ENCODE results near the gene RAPGEF5.

DNA sequence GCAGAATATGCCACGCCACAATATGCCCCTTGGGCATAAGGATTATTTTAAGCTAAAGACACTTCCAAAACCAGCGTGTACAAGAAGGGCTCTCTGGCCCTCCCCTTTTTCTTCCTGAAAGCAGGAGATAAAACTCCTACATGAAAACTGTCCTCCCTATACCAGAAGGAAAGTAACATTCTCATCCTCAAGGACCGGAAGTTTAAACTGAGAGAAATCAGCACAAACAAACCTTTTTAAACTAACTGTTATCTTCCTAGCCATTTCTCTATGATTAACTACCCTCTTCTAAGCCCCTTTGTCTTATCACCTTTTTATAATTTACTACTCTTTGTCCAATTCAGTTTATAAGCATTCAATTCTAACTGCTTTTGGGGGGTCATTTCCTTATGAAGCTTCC lies 16.4 kb upstream of the RAPGEF5 start:
- TF ChIP-seq, protein P1, sequence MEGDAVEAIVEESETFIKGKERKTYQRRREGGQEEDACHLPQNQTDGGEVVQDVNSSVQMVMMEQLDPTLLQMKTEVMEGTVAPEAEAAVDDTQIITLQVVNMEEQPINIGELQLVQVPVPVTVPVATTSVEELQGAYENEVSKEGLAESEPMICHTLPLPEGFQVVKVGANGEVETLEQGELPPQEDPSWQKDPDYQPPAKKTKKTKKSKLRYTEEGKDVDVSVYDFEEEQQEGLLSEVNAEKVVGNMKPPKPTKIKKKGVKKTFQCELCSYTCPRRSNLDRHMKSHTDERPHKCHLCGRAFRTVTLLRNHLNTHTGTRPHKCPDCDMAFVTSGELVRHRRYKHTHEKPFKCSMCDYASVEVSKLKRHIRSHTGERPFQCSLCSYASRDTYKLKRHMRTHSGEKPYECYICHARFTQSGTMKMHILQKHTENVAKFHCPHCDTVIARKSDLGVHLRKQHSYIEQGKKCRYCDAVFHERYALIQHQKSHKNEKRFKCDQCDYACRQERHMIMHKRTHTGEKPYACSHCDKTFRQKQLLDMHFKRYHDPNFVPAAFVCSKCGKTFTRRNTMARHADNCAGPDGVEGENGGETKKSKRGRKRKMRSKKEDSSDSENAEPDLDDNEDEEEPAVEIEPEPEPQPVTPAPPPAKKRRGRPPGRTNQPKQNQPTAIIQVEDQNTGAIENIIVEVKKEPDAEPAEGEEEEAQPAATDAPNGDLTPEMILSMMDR (IDR thresholded peaks at IDR 0.05 in 8 of 11, conservative IDR thresholded peaks at IDR 0.05 in 3 of 11) = no peak
- no peak for TF ChIP-seq POLR2A (IDR thresholded peaks at IDR 0.05)
